ENCODE results near the gene ZMYM2. TPM values are rescaled to one million over a fixed set of nuclear protein-coding genes. Genes with fewer than 3 reads are reported as not detected.

ZMYM2 gene
- total and polyA plus RNA-seq, 2 of the 13 experiments (the other 11 are each of a cell fraction or from before 2014, with no cell fraction given): 22.4 to 40.8 TPM

DNA sequence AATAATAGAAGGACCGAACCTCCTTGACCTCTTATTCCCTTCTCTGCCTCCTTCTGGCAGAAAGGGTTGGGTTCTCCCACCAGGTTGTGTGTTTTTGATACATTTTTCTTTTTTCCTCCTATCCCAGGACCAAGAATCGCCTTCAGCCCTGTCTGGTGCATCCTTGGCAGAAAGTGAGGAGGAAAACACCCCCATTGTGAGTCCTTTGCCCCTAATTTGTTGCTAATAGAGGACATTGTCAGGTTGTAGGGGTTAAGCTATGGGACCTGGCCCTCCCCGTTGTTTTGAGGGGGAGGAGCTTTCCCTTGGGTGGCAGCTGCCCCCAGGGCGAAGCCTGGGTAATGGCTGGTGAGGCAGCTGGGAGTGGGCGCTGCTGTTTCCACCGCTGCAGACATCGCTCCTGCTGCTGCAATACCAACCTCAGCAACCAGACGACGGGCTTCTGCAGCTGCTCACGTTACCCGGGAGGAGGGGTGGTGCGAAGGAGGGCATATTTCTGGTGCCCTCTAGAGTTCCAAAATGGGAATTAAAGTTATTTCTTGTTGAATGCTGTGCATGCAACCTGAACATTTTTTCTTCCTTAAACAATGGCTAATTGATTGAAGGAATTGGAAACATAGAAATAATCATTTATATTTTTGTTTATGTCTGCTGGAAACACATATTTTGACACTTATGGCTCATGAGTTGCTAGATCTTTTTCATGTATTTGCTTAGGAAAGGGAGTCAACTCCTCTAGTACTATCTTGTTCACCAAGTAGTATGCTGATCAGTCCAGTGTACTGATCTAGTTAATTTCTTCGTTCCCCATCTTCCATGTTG lies 1.5 kb downstream of the ZMYM2 start (continued):
- TF ChIP-seq, protein P1, sequence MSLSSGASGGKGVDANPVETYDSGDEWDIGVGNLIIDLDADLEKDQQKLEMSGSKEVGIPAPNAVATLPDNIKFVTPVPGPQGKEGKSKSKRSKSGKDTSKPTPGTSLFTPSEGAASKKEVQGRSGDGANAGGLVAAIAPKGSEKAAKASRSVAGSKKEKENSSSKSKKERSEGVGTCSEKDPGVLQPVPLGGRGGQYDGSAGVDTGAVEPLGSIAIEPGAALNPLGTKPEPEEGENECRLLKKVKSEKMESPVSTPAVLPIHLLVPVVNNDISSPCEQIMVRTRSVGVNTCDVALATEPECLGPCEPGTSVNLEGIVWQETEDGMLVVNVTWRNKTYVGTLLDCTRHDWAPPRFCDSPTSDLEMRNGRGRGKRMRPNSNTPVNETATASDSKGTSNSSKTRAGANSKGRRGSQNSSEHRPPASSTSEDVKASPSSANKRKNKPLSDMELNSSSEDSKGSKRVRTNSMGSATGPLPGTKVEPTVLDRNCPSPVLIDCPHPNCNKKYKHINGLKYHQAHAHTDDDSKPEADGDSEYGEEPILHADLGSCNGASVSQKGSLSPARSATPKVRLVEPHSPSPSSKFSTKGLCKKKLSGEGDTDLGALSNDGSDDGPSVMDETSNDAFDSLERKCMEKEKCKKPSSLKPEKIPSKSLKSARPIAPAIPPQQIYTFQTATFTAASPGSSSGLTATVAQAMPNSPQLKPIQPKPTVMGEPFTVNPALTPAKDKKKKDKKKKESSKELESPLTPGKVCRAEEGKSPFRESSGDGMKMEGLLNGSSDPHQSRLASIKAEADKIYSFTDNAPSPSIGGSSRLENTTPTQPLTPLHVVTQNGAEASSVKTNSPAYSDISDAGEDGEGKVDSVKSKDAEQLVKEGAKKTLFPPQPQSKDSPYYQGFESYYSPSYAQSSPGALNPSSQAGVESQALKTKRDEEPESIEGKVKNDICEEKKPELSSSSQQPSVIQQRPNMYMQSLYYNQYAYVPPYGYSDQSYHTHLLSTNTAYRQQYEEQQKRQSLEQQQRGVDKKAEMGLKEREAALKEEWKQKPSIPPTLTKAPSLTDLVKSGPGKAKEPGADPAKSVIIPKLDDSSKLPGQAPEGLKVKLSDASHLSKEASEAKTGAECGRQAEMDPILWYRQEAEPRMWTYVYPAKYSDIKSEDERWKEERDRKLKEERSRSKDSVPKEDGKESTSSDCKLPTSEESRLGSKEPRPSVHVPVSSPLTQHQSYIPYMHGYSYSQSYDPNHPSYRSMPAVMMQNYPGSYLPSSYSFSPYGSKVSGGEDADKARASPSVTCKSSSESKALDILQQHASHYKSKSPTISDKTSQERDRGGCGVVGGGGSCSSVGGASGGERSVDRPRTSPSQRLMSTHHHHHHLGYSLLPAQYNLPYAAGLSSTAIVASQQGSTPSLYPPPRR (CRISPR knock-in tag; IDR thresholded peaks at IDR 0.05; ENCODE audit: borderline replicate concordance): no peak
- TF ChIP-seq, protein P2, sequence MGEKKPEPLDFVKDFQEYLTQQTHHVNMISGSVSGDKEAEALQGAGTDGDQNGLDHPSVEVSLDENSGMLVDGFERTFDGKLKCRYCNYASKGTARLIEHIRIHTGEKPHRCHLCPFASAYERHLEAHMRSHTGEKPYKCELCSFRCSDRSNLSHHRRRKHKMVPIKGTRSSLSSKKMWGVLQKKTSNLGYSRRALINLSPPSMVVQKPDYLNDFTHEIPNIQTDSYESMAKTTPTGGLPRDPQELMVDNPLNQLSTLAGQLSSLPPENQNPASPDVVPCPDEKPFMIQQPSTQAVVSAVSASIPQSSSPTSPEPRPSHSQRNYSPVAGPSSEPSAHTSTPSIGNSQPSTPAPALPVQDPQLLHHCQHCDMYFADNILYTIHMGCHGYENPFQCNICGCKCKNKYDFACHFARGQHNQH (CRISPR knock-in tag; IDR thresholded peaks at IDR 0.05): no peak
- TF ChIP-seq, protein P3, sequence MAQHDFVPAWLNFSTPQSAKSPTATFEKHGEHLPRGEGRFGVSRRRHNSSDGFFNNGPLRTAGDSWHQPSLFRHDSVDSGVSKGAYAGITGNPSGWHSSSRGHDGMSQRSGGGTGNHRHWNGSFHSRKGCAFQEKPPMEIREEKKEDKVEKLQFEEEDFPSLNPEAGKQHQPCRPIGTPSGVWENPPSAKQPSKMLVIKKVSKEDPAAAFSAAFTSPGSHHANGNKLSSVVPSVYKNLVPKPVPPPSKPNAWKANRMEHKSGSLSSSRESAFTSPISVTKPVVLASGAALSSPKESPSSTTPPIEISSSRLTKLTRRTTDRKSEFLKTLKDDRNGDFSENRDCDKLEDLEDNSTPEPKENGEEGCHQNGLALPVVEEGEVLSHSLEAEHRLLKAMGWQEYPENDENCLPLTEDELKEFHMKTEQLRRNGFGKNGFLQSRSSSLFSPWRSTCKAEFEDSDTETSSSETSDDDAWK (CRISPR knock-in tag; IDR thresholded peaks at IDR 0.05): no peak
- TF ChIP-seq SMARCC2 (IDR thresholded peaks at IDR 0.05) (no peak), SOX6 (IDR thresholded peaks at IDR 0.05) (no peak), SOX6 (CRISPR knock-in tag; IDR thresholded peaks at IDR 0.05) (0 out of 2 replicates have a peak, but pooled peaks have one; percentile 4), LCORL (IDR thresholded peaks at IDR 0.05) (no peak), LCORL (CRISPR knock-in tag; IDR thresholded peaks at IDR 0.05) (0 out of 2 replicates have a peak, but pooled peaks have one; percentile 16), ZNF766 (CRISPR knock-in tag; IDR thresholded peaks at IDR 0.05; ENCODE audit: borderline replicate concordance) (no peak), RFX3 (CRISPR knock-in tag; IDR thresholded peaks at IDR 0.05) (no peak), ZSCAN25 (CRISPR knock-in tag; IDR thresholded peaks at IDR 0.05) (no peak), CAMTA2 (CRISPR knock-in tag; IDR thresholded peaks at IDR 0.05; ENCODE audit: borderline replicate concordance) (no peak)
- TF ChIP-seq, protein P4, sequence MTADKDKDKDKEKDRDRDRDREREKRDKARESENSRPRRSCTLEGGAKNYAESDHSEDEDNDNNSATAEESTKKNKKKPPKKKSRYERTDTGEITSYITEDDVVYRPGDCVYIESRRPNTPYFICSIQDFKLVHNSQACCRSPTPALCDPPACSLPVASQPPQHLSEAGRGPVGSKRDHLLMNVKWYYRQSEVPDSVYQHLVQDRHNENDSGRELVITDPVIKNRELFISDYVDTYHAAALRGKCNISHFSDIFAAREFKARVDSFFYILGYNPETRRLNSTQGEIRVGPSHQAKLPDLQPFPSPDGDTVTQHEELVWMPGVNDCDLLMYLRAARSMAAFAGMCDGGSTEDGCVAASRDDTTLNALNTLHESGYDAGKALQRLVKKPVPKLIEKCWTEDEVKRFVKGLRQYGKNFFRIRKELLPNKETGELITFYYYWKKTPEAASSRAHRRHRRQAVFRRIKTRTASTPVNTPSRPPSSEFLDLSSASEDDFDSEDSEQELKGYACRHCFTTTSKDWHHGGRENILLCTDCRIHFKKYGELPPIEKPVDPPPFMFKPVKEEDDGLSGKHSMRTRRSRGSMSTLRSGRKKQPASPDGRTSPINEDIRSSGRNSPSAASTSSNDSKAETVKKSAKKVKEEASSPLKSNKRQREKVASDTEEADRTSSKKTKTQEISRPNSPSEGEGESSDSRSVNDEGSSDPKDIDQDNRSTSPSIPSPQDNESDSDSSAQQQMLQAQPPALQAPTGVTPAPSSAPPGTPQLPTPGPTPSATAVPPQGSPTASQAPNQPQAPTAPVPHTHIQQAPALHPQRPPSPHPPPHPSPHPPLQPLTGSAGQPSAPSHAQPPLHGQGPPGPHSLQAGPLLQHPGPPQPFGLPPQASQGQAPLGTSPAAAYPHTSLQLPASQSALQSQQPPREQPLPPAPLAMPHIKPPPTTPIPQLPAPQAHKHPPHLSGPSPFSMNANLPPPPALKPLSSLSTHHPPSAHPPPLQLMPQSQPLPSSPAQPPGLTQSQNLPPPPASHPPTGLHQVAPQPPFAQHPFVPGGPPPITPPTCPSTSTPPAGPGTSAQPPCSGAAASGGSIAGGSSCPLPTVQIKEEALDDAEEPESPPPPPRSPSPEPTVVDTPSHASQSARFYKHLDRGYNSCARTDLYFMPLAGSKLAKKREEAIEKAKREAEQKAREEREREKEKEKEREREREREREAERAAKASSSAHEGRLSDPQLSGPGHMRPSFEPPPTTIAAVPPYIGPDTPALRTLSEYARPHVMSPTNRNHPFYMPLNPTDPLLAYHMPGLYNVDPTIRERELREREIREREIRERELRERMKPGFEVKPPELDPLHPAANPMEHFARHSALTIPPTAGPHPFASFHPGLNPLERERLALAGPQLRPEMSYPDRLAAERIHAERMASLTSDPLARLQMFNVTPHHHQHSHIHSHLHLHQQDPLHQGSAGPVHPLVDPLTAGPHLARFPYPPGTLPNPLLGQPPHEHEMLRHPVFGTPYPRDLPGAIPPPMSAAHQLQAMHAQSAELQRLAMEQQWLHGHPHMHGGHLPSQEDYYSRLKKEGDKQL (CRISPR knock-in tag; IDR thresholded peaks at IDR 0.05; ENCODE audit: low read depth): no peak
- TF ChIP-seq, protein P5, sequence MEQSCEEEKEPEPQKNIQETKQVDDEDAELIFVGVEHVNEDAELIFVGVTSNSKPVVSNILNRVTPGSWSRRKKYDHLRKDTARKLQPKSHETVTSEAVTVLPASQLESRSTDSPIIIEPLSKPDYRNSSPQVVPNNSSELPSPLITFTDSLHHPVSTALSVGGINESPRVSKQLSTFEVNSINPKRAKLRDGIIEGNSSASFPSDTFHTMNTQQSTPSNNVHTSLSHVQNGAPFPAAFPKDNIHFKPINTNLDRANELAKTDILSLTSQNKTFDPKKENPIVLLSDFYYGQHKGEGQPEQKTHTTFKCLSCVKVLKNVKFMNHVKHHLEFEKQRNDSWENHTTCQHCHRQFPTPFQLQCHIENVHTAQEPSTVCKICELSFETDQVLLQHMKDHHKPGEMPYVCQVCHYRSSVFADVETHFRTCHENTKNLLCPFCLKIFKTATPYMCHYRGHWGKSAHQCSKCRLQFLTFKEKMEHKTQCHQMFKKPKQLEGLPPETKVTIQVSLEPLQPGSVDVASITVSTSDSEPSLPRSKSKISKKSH (CRISPR knock-in tag; IDR thresholded peaks at IDR 0.05; ENCODE audit: borderline replicate concordance): no peak
